GM18951 (cell line): Measurements from ENCODE around the gene PKHD1.

Experiments used
- POLR2A ChIP-seq: IDR thresholded peaks from 4 replicates; pipeline ENCODE4 v1.6.1; 2011; ENCODE audit warnings: mild to moderate bottlenecking; ENCODE audit not compliant: insufficient read length, insufficient read depth; ENCODE audit errors: extremely low read depth
- in situ Hi-C: fragments of 300-500 bp; cut with MboI; formaldehyde crosslinking; loops from one replicate; pipeline ENCODE4 v1.12.0; 2022; ENCODE audit warnings: low sequenced_read_pairs, mixed read lengths, inconsistent platforms; ENCODE audit not compliant: unreplicated experiment

The PKHD1 gene

GRCh38 chr6:51648236-51648635, 439.2 kb downstream of the PKHD1 start:
- TF ChIP-seq POLR2A: no peak
- in situ Hi-C loops: no loop called here

- in situ Hi-C loops: no loop called here
- TF ChIP-seq POLR2A: no peak
These were observed 443.0 kb downstream of the PKHD1 start for GRCh38 chr6:51644426-51644825.

GRCh38 chr6:51640021-51640420, 447.4 kb downstream of the PKHD1 start:
- no peak for TF ChIP-seq POLR2A
- in situ Hi-C loops: no loop called here

- TF ChIP-seq POLR2A: no peak
- in situ Hi-C loops: no loop called here
These were observed 454.0 kb downstream of the PKHD1 start for GRCh38 chr6:51633424-51633823.

- in situ Hi-C loops: no loop called here
These were observed 457.4 kb downstream of the PKHD1 start for GRCh38 chr6:51630011-51630410.

GRCh38 chr6:51626391-51626790, 461.0 kb downstream of the PKHD1 start:
- no peak for TF ChIP-seq POLR2A
- in situ Hi-C loops: no loop called here

More at GRCh38 chr6:51630011-51630410, 457.4 kb downstream of the PKHD1 start:
- no peak for TF ChIP-seq POLR2A

GRCh38 chr6:51625566-51625965, 461.8 kb downstream of the PKHD1 start:
- TF ChIP-seq POLR2A: no peak
- in situ Hi-C loops: no loop called here

GRCh38 chr6:51620971-51621370, 466.4 kb downstream of the PKHD1 start:
- in situ Hi-C loops: no loop called here
- no peak for TF ChIP-seq POLR2A

GRCh38 chr6:51619042-51619799, 468.2 kb downstream of the PKHD1 start:
- no peak for TF ChIP-seq POLR2A
- in situ Hi-C loops: no loop called here

- in situ Hi-C loops: no loop called here
- no peak for TF ChIP-seq POLR2A
These were observed 468.9 kb downstream of the PKHD1 start for GRCh38 chr6:51618563-51618962.

GRCh38 chr6:51617751-51618150, 469.7 kb downstream of the PKHD1 start:
- no peak for TF ChIP-seq POLR2A
- in situ Hi-C loops: no loop called here

- no peak for TF ChIP-seq POLR2A
- in situ Hi-C loops: no loop called here
These were observed 471.2 kb downstream of the PKHD1 start for GRCh38 chr6:51616243-51616642.

GRCh38 chr6:51614725-51615124, 472.7 kb downstream of the PKHD1 start:
- in situ Hi-C loops: no loop called here
- no peak for TF ChIP-seq POLR2A

- in situ Hi-C loops: no loop called here
- TF ChIP-seq POLR2A: no peak
These were observed 473.9 kb downstream of the PKHD1 start for GRCh38 chr6:51613558-51613957.
